ENCODE measurements around the gene MZF1. TPM values are rescaled to one million over a fixed set of nuclear protein-coding genes. Genes with fewer than 3 reads are reported as not detected.

The MZF1 gene
- total RNA-seq, 1 experiment from 2014 or later, result 20.3 TPM

- Histone ChIP-seq H3K27me3 (replicated peaks; ENCODE audit: insufficient read depth, low read depth, low read length, poor library complexity) (no peaks in the 10 kb centered on the region), H3K4me1 (ENCODE audit: insufficient read depth, low read length, poor library complexity, severe bottlenecking) (peaks cover 16% of the 10 kb centered on the region), H3K9me3 (ENCODE audit: low read depth, low read length, poor library complexity, severe bottlenecking) (no peaks in the 10 kb centered on the region), H3K4me3 (ENCODE audit: low read depth, low read length, poor library complexity, severe bottlenecking) (no peak overlapping the region), H3K36me3 (ENCODE audit: insufficient read depth, low read length, poor library complexity, severe bottlenecking) (peaks cover 5% of the 10 kb centered on the region), H3K27ac (ENCODE audit: low read depth, low read length, poor library complexity, severe bottlenecking) (no peak overlapping the region)
- intact Hi-C loops (cut with micrococcal nuclease; ENCODE audit: unreplicated experiment), result no loop called here
- CTCF ChIA-PET, result no interaction called here
- POLR2A ChIA-PET (ENCODE audit: low non-redundant PET), result no interaction called here
- no TSS peak for BruUV-seq (replicated peaks)
- DNase-seq (ENCODE audit: low spot score), result no peak
- TF ChIP-seq EZH2 (IDR thresholded peaks at IDR 0.05; ENCODE audit: borderline replicate concordance, low read depth, low read length, poor library complexity, severe bottlenecking), result no peak
- TF ChIP-seq CTCF (conservative IDR thresholded peaks at IDR 0.05; ENCODE audit: low read depth, low read length), result no peak
These were observed 11.6 kb downstream of the MZF1 start for GRCh38 chr19:58561373-58562121.

- intact Hi-C loops (cut with micrococcal nuclease; ENCODE audit: unreplicated experiment), result no loop called here
- no peak overlapping the region for H3K4me3 ChIP-seq (ENCODE audit: low read depth, low read length, poor library complexity, severe bottlenecking)
- CTCF ChIA-PET, result no interaction called here
- no peak for DNase-seq (ENCODE audit: low spot score)
- H3K27me3 ChIP-seq (replicated peaks; ENCODE audit: insufficient read depth, low read depth, low read length, poor library complexity), result no peaks in the 10 kb centered on the region
- POLR2A ChIA-PET (ENCODE audit: low non-redundant PET), result no interaction called here
- no TSS peak for BruUV-seq (replicated peaks)
- peaks cover 11% of the 10 kb centered on the region for H3K36me3 ChIP-seq (ENCODE audit: insufficient read depth, low read length, poor library complexity, severe bottlenecking)
- no peak overlapping the region for H3K27ac ChIP-seq (ENCODE audit: low read depth, low read length, poor library complexity, severe bottlenecking)
- TF ChIP-seq EZH2 (IDR thresholded peaks at IDR 0.05; ENCODE audit: borderline replicate concordance, low read depth, low read length, poor library complexity, severe bottlenecking) (no peak), CTCF (conservative IDR thresholded peaks at IDR 0.05; ENCODE audit: low read depth, low read length) (no peak)
- no peaks in the 10 kb centered on the region for H3K9me3 ChIP-seq (ENCODE audit: low read depth, low read length, poor library complexity, severe bottlenecking)
- peaks cover 16% of the 10 kb centered on the region for H3K4me1 ChIP-seq (ENCODE audit: insufficient read depth, low read length, poor library complexity, severe bottlenecking)
These were observed 12.2 kb downstream of the MZF1 start for GRCh38 chr19:58560921-58561320.

- BruUV-seq (replicated peaks), result no TSS peak
These were observed 12.9 kb downstream of the MZF1 start for GRCh38 chr19:58560007-58560887.

More at GRCh38 chr19:58560007-58560887, 12.9 kb downstream of the MZF1 start:
- peak overlapping the region; percentile 98 for H3K27ac ChIP-seq (ENCODE audit: low read depth, low read length, poor library complexity, severe bottlenecking)
- no peaks in the 10 kb centered on the region for H3K27me3 ChIP-seq (replicated peaks; ENCODE audit: insufficient read depth, low read depth, low read length, poor library complexity)
- TF ChIP-seq CTCF (conservative IDR thresholded peaks at IDR 0.05; ENCODE audit: low read depth, low read length) (no peak), EZH2 (IDR thresholded peaks at IDR 0.05; ENCODE audit: borderline replicate concordance, low read depth, low read length, poor library complexity, severe bottlenecking) (no peak)
- H3K4me1 ChIP-seq (ENCODE audit: insufficient read depth, low read length, poor library complexity, severe bottlenecking), result peaks cover 20% of the 10 kb centered on the region
- ChIA-PET CTCF (no interaction called here), POLR2A (ENCODE audit: low non-redundant PET) (no interaction called here)
- peak overlapping the region; percentile 73 for H3K4me3 ChIP-seq (ENCODE audit: low read depth, low read length, poor library complexity, severe bottlenecking)
- DNase-seq (ENCODE audit: low spot score), result no peak
- intact Hi-C loops (cut with micrococcal nuclease; ENCODE audit: unreplicated experiment), result no loop called here
- H3K36me3 ChIP-seq (ENCODE audit: insufficient read depth, low read length, poor library complexity, severe bottlenecking), result peaks cover 18% of the 10 kb centered on the region
- no peaks in the 10 kb centered on the region for H3K9me3 ChIP-seq (ENCODE audit: low read depth, low read length, poor library complexity, severe bottlenecking)
